CD4-positive, alpha-beta T cell treated with Interleukin-6 for 4 hours (primary cell): ENCODE data around the gene PAPPA2.
"Not testable (repeated sequence)": the region's sequence is repeated elsewhere in the genome, so short reads cannot be mapped to it uniquely, and the experiment has no call there.

Experiments
- DNase-seq: peaks from one replicate; pipeline ENCODE4 v3.0.0-alpha.2; 2020; ENCODE audit warnings: mixed read lengths

The PAPPA2 gene

GRCh38 chr1:176605176-176605575 lies 142.2 kb downstream of the PAPPA2 start:
- no peak for DNase-seq

- no peak for DNase-seq
Observed at GRCh38 chr1:176609556-176610408, 146.8 kb downstream of the PAPPA2 start.

- DNase-seq: no peak
Observed at GRCh38 chr1:176612791-176613190, 149.8 kb downstream of the PAPPA2 start.

- no peak for DNase-seq
Observed at GRCh38 chr1:176617881-176618280, 154.9 kb downstream of the PAPPA2 start.

GRCh38 chr1:176619261-176619660 lies 156.3 kb downstream of the PAPPA2 start:
- DNase-seq: no peak

- no peak for DNase-seq
Observed at GRCh38 chr1:176625365-176625764, 162.4 kb downstream of the PAPPA2 start.

- no peak for DNase-seq
Observed at GRCh38 chr1:176626572-176627061, 163.6 kb downstream of the PAPPA2 start.

- no peak for DNase-seq
Observed at GRCh38 chr1:176628775-176629174, 165.8 kb downstream of the PAPPA2 start.

GRCh38 chr1:176634733-176635132 lies 171.8 kb downstream of the PAPPA2 start:
- DNase-seq: not testable (repeated sequence)

- DNase-seq: no peak
Observed at GRCh38 chr1:176638713-176639526, 175.9 kb downstream of the PAPPA2 start.

GRCh38 chr1:176643536-176643935 lies 180.6 kb downstream of the PAPPA2 start:
- no peak for DNase-seq

- DNase-seq: no peak
Observed at GRCh38 chr1:176648556-176648955, 185.6 kb downstream of the PAPPA2 start.

- no peak for DNase-seq
Observed at GRCh38 chr1:176656257-176656995, 193.5 kb downstream of the PAPPA2 start.

GRCh38 chr1:176669782-176670181 lies 206.8 kb downstream of the PAPPA2 start:
- no peak for DNase-seq

GRCh38 chr1:176670853-176671252 lies 207.9 kb downstream of the PAPPA2 start:
- DNase-seq: no peak

- DNase-seq: no peak
Observed at GRCh38 chr1:176682830-176683535, 220.0 kb downstream of the PAPPA2 start.

GRCh38 chr1:176691251-176692228 lies 228.6 kb downstream of the PAPPA2 start:
- no peak for DNase-seq

GRCh38 chr1:176692431-176692830 lies 229.5 kb downstream of the PAPPA2 start:
- DNase-seq: no peak

- no peak for DNase-seq
Observed at GRCh38 chr1:176692988-176693696, 230.2 kb downstream of the PAPPA2 start.

GRCh38 chr1:176693697-176694329 lies 230.8 kb downstream of the PAPPA2 start:
- DNase-seq: no peak
